Activated CD4-positive, alpha-beta T cell treated with anti-CD3 and anti-CD28 coated beads for 4 hours (primary cell): ENCODE data around the gene SFN.
"Not testable (repeated sequence)": the region's sequence is repeated elsewhere in the genome, so short reads cannot be mapped to it uniquely, and the experiment has no call there.

Source experiments
- DNase-seq, 2 donors: peaks; one replicate each; pipeline ENCODE4 v3.0.0-alpha.2; 2020

The SFN gene

DNA sequence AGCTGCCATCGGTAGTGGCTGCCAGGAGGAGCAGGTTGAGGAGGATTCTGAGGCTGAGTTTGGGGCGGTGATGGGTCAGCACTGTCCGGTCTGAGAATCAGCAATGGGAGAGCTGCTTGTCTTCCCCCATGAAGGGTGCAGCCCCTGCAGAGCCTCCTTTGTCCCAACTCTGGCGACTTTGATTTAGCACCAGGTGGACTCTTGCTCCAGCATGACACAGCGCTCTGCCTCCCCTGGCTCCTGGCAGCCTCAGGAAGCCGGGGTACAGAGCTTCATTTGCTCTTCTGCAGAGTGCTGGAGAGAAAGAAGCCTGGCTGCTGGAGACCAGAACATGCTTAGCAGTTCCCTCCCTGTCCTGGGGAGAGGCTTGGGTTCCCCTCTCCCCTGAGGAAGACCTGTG is 23.2 kb upstream of the SFN start:
- DNase-seq, result no peak

DNA sequence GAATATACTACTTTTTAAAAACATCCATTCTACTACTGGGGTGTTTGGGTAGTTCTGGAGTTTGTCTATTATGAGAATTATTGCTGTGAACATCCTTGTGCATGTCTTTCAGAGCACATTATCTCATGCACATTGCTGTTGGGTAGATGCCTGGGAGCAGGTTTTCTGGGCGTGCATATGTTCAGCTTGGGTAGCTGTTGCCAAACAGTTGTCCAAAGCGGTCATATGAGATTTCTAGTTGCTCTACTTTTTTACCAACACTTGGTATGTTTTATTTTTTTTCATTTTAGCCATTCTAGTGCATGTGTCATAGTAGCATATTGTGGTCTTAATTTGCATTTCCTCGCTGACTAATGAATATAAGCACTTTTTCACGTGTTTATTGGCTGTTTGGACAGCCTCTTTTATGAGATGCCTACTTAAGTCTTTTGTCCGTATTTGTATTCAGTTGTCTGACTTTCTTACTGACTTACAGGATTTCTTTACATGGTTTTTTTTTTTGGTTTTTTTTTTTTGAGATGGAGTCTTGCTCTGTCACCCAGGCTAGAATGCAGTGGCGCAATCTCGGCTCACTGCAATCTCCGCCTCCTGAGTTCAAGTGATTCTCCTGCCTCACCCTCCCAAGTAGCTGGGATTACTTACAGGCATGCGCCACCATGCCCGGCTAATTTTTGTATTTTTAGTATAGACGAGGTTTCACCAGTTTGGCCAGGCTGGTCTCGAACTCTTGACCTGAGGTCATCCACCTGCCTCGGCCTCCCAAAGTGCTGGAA is 18.3 kb upstream of the SFN start:
- DNase-seq, result no peak

DNA sequence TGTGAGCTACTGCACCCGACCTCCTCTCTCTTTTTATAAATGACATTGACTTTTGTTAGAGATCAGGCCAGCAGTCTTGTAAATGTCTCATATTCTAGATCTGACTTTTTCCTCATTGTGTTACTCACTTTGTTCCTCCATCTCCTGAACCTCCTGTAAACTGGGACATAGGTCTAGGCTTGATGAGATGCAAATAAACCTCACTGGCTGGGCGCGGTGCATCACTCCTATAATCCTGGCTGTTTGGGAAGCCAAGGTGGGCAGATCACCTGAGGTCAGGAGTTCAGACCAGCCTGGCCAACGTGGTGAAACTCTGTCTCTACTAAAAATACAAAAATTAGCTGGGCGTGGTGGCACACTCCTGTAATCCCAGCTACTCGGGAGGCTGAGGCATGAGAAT is 15.1 kb upstream of the SFN start:
- not testable (repeated sequence) for DNase-seq

DNA sequence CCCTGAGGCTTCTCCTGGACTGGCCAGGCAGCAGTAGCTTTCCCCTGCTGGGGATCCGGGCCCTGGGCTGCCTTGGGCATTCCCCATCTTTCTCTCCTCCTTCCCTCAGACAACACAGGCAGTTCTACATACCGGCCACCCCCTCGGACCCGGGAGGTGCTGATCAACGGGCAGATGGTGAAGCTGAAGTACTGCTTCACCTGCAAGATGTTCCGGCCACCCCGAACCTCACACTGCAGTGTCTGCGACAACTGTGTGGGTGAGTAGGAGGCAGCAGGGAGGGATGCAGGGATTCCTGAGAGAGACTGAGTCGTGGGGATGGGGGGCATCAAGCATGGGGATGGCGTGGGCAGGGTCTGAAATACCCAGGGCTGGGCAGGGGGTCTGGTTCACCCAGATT is 14.4 kb upstream of the SFN start:
- no peak for DNase-seq

DNA sequence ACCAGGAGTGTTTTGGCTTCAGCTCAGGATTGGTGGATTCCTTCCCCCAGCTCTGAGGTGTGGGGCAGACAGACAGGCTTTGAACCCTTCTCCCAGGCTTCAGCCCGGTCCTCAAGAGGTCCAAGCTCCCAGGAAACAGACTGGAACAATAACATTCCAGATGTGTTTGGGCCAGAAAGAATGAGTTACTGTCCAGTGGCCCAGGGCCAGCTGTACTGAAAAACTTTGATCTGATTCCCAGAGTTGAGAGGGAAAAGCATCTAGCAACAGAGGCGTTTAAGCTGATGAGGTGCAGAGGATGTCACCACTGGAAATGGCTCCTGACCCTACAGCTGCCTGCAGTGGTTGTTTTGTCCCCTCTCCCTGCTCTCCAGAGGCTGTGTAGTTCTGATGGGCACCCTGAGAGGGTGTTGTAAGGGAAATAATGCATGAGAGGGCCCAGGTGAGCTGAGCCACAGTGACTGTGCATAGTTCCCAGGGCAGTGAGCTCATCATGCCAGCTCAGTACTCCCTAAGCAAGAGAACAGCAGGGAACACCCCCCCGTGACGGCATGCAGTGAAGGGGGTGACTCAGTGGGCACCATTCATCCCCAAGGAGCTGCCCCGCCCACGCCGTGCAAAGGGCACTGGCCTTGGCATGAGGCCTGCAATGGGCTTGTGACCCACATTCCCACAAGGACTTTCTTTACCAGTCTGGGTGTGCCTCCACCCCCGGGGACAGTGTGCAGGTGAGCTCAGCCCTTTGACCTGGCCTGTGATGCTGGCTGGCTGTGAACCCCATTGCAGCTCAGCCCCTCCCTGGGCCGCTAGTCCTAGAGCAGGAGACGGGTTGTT is 13.8 kb upstream of the SFN start:
- no peak for DNase-seq

DNA sequence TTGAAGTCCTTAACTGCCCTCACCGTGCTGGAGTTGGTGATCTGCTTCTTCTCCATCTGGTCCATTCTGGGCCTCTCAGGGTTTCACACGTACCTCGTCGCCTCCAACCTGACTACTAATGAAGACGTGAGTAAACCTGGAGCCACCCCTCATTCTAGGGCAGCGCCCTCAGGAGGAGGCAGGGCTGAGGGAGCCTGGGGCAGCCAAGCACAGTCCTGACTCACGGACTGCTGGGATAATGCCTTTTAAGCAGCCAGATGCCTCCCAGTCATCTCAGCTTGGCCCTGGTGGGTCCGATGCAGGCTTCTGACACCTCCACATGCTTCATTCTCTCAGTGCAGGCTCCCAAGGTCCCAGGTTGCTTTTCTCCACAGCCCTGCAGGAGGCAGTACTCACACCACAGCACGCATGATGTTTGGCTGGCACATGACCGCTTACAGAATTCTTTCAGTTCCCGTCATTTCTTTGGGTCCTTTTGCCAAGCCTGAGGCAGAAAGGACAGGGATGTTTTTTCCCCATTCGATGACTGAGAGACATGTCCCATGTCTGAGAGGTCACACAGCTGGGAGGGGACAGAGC is 11.8 kb upstream of the SFN start:
- DNase-seq, result no peak

DNA sequence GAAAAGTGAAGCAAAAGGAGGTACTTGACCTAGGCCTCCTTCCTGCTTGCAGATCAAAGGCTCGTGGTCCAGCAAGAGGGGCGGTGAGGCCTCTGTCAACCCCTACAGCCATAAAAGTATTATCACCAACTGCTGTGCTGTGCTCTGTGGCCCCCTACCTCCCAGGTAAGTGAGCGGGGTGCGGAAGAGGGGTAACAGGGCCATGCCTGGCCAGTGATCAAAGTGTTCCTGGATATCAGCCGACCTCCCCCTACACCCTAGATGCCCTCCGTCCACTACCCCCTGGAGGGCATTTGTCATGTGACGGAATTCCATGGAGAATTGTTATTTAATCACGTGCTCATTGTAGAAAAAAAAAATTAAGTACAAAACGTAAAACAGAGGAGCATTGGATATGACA is 10.2 kb upstream of the SFN start:
- DNase-seq, result no peak

DNA sequence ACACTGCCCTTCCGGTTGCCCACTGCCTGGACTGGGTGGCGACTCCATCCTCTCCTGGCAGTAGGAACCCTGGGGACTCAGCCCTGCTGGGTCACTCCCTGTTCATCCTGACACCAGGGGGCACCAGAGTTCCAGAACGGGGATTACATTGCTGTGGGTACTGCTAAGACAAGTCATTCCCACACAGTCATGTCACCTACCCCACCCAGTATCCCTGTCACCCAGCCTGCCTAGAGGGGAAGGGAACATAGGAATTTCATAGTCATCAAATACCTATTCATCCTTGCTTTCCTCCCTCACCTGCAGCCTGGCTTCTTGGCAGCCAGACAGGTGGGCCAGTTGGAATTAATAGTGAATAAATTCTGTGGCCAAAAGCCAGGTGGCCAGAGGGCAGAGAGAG is 9.8 kb upstream of the SFN start:
- peak; percentile 78 to 88 for DNase-seq

DNA sequence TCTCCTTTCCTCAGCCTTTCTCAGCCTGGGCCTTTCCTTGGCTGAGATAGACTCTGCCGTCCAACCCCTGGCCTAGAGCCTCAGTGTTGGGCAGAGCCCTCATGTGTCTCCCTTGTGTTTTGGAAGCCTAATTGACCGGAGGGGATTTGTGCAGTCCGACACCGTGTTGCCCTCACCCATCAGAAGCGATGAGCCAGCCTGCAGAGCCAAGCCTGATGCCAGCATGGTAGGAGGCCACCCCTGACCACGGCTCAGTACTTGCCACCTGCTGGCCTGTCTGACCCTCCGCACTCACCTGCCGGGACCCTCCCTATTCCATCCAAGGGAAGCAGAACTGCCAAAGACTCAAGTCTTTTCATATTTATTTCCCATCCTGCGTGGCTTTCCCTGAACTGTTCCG is 9.3 kb upstream of the SFN start:
- DNase-seq, result no peak

DNA sequence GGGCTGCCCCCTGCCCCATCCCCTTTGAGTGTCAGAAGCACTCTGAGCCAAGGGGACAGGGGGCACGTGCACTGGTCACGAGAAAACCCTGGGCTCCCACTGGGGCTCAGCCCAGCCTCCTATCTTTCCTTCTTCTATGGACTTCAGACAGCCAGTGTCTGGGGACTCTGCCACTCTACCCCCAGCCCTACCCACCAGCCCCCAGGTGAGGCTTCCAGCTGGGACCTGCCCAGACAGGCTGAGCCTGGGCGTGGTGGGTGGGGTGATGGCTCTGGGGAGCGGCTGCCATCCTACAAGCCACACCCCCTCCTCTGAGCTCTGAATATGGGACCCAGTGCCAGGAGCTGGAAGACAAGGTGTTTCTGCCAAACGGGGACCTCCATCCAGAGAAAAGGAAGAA is 8.0 kb upstream of the SFN start:
- no peak for DNase-seq

DNA sequence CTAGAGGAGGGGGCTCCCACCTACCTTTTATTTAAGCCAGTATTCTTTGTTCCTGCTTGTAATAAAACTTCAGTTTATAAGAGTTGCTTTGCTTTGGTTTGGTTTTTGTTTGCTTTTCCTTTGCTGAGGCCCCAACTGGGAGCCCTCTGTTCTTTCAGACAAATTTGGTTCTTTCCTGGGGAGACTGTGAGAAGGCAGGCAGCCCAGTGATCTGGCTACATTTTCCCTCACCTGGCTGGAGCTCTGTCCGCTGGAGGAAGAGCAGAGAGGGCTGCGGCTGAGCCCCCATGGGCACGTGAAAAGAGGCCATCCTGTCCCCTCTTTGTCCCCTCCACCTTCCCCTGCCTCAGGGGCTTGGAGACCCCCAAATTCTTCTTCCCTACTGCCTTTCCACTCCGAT is 7.3 kb upstream of the SFN start:
- DNase-seq, result no peak

DNA sequence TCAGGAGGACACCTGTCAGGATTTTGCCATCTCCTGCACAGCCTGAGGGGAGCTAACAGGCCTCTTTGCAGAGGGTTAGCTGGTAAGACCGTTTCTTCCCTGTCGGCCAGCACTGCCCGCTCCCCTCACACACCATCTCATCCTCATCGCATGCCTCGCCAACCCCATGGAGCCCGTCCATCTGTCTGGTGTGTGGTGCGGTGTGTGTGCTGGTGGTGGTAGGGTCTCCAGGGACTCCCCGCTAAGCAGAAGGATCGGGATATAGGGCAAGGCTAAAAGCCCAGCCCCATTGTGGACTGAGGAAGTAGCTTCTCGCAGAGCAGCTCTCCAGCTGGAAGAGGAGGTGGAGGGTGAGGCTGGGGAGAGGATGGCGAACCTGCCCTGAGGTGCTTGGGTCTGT is 6.8 kb upstream of the SFN start:
- no peak for DNase-seq

DNA sequence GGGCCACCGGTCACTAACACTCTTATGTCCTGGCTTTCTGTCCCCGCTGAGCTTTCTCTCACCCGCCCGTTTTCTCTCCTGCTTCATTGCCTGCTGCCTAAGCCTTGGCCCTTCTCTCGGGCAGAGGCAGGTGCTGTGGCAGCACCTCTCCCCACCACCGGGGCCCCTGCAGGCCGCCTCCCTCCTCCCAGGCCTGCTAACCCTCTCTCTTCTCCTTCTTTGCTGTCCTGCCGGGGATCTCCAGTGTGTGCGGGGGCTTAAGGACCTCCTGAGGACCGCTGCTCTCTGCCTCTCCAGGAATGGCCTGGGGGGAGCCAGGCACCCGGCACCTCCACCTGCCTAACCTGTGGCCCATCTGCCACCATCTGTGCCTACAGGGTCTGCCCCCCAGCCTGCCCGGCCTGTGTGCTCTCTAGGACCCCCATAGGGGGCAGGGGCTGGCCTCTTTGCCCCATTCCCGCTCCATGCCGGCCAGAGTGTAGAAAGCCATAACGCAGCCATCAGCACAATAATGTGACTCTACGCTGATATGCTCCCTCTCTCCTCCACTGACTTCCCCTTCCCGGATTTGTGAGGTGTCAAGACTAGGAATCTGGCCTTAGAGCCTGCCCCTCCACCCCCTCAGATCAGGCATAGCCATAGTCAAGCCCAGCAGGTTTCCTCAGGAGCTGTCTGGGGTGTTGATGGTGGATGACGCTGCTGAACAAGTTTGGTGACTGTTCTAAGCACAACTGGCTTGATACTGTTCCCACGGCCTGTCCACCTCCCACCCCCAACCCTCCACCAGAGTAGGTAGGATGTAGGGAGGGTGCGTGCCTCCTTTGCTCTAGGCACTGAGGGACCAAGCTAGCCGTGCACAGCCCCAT is 6.1 kb upstream of the SFN start:
- no peak for DNase-seq

DNA sequence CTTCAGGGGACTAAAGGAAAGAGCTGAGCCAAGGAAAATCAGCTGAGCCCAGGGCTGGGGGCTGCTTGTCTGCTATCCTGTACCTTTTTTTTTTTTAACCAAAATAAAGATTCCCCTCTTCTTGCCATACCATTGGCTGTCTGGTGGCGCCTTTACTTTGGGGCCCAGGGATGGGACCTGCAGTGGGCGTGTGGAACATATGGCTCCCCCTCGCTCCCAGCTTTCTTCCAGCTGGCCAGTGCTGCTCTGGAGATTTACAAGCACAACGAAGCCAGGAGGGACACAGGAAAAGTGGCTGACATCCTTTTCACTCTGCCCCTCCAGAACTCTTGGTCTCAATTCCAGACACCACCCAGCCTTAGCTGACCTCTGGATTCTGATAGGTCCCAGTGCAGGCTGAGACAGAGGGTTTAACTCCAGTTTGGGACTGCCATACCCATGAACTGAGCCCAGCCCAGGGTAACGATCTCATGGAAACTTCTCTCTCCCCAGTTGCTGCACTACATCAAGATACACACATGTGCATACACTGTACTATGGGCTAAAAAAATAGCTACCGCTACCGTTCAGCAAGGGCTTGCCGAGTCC is 5.4 kb upstream of the SFN start:
- DNase-seq, result no peak

DNA sequence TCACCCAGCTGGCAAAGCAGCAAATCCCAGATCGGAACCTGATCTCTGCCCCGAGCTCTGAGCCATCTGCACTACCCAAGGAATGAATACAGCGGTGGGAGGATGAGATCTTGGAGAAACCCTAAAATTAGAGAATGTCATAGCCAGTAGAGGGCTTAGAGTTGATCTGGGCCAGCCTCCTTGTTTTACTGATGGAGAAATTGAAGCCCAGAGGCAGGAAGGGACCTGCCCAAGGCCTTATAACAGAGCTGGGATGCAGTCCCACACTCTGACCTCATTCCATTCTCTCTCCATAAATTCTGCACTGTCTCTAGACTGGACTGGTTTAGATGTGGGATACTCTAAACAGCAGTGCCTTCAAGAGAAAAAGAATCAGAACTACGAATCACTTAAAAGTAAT is 4.8 kb upstream of the SFN start:
- no peak for DNase-seq

DNA sequence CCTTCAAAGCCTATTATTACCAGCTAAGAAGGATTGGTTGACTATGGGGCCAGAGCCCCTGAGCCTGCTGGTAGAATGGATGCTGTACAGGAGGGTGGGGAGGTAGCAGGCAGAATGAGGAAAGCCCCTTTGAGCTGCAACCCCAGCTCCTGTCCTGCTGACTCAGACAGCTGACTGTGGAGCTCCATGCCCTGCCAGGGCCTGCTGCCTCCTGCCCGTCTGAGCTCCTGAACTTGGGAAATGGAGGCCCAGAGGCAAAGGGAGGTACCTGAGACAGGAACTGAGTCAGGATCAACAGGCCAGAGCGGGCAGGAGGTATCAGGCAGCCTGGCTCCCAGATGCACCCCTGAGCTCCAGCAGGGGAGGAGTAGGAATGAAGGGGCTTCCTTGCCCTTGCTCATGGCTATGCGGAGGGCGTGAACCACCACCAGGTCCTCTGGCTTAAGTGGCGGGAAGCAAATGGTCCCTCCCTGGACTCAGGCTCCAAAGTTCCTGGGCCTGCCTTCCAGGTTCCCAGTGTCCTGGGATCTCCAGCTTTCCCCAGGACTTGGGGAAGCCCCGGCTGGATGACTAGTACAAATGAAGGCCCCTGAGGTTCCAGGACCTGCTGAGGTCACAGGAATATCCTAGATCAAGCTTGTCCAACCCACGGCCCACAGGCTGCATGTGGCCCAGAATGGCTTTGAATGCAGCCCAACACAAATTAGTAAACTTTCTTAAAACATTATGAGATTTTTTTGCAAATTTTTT is 3.9 kb upstream of the SFN start:
- DNase-seq, result no peak

DNA sequence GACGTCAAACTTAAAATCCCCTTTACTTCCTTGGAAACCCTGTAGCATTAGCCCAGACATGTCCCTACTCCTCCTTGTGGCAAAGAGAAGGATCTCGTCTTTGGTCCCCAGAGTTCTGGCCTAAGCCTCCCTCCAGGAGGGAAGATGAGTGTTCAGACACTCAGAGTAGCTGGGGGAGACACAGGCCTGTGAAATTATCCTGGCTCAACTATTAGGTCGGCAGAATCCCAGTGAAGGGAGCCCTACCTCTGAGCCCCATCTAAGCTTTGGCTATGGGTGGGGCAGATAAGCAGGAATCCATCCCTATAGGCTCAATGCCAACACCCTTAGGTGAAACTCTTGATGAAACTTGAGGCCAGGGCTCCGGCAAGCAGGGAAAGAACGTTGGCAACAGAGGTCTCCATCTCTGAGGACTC is 1.7 kb upstream of the SFN start:
- DNase-seq, result no peak

DNA sequence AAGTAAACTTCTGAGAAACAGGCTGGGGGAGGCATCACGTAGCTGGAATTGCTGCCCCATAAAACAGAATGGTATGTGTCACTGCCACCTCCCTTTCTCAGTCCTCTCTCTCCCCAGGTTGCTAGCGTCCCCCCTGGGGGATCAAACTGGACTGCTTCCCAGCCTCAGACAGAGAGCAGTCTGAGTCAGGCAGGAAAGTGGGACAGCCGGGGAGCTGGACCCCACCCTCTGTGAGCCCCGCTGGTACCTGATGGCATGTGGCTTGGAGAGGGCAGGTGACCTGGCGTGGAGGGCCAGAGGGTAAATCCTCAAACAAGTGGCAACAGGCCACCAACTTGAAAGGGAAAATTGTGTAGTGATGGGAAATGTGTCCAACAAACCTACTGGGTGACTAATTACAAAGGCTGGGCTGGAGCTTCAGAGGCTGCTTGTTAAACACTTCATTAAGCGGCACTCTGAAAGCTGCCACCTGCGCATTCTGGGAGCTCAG is 1.0 kb upstream of the SFN start:
- no peak for DNase-seq

DNA sequence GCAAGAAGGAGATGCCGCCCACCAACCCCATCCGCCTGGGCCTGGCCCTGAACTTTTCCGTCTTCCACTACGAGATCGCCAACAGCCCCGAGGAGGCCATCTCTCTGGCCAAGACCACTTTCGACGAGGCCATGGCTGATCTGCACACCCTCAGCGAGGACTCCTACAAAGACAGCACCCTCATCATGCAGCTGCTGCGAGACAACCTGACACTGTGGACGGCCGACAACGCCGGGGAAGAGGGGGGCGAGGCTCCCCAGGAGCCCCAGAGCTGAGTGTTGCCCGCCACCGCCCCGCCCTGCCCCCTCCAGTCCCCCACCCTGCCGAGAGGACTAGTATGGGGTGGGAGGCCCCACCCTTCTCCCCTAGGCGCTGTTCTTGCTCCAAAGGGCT is 732 bp downstream of the SFN start:
- no peak for DNase-seq

DNA sequence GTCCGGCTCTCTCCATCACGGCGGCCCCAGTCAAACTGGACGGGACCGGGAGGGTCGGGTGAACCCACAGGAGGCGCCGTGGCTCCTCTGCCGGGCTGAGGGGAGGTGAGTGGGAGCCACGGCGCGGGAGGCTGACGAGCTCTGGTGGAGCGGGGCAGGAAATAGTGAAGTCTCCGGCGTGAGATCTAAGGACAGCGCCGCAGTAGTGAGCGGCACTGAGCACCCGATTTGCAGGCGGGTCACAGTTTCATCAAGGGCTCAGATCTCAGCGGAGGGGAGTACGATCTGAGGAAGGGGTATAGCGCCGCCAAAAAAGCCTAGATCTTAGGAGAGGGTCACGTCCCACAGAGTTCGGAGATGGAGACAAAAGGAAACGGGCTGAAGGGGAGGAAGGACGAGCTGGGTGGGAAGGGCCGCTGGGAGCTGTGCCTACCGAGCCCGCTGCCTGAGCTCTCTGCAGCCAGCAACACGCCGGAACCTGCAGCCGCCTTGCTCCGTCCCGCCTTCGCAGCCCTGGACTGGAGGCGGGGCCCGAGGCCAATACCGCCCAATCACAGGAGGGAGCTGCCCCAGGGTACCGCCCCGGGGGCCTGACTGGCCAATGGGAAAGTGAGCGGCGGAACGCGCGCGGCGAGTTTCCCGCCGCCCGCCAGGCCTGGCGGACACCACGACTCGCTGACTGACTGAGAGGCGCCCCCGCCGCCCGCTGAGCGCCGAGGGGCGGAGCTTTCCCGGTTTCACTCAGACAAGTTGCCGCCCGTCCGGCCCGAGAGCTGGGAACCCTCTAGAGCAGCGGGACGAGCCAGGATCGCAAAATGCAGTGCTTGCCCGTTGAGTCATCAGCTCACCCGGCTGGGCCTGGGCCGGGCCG is 1.9 kb downstream of the SFN start:
- DNase-seq, result peak; percentile 91

DNA sequence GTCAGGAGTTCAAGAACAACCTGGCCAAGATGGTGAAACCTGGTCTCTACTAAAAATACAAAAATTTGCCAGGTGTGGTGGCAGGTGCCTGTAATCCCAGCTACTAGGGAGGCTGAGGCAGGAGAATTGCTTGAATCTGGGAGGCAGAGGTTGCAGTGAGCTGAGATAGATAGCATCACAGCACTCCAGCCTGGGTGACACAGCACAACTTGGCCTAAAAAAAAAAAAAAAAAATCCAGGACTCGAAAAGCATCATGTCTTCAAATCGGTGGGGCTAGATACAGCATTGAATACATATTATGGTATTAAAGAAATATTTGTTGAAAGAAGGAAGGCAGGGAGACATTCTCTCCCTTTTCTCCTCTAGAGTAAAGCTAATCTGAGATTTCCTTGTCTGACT is 10.1 kb downstream of the SFN start:
- DNase-seq, result not testable (repeated sequence)
